ENCODE measurements around the gene CNTNAP5. TPM values are rescaled to one million over a fixed set of nuclear protein-coding genes. Genes with fewer than 3 reads are reported as not detected.
A peak's percentile ranks its signal among the peaks of the same experiment; 100 is the strongest.

The CNTNAP5 gene
- total and polyA plus RNA-seq, 2 of the 8 experiments (the other 6 are each of a cell fraction or from before 2014, with no cell fraction given): 0.11 to 0.76 TPM

GRCh38 chr2:123993728-123994323 lies 31.3 kb upstream of the CNTNAP5 start:
- Histone ChIP-seq H3K27ac (ENCODE audit: low read depth, low read length) (no peak overlapping the region), H2AK5ac (ENCODE audit: low read depth, low read length) (no peak overlapping the region), H3K4me3 (ENCODE audit: extremely low read depth in 1 of 4, insufficient read depth in 2 of 4, low read depth in 3 of 4, low read length in 4 of 4) (no peak overlapping the region), H3K9me3 (ENCODE audit: insufficient read depth in 2 of 2, low read depth in 1 of 2, low read length in 1 of 2) (peaks cover 0 to 6% of the 10 kb centered on the region in 2 experiments; a peak in 1 of 4 replicates), H3K36me3 (ENCODE audit: control insufficient read depth in 2 of 4, insufficient read depth in 4 of 4, low read length in 3 of 4) (no peaks in the 10 kb centered on the region), H3K4me1 (replicated peaks in 1 of 4; ENCODE audit: control insufficient read depth in 3 of 4, insufficient read depth in 4 of 4, low read length in 3 of 4) (no peaks in the 10 kb centered on the region), H4K5ac (ENCODE audit: insufficient read length, low read depth, low read length) (no peak overlapping the region), H2BK120ac (replicated peaks; ENCODE audit: low read depth, low read length) (no peak overlapping the region), H4K91ac (replicated peaks; ENCODE audit: insufficient read length, low read length) (no peak overlapping the region), H3K27me3 (replicated peaks in 1 of 4; ENCODE audit: control insufficient read depth in 3 of 4, extremely low read depth in 1 of 4, insufficient read depth in 3 of 4, low read length in 3 of 4) (no peaks in the 10 kb centered on the region; a peak in 1 of 7 replicates), H3K9ac (replicated peaks in 1 of 4; ENCODE audit: extremely low read depth in 1 of 4, low read depth in 3 of 4, low read length in 3 of 4) (no peak overlapping the region), H3K79me2 (ENCODE audit: control insufficient read depth in 1 of 2, insufficient read depth in 2 of 2, low read length in 2 of 2) (no peaks in the 10 kb centered on the region), H3K14ac (ENCODE audit: insufficient read length) (no peak overlapping the region), H2BK12ac (ENCODE audit: low read depth, low read length) (no peak overlapping the region), H4K20me1 (replicated peaks in 1 of 2; ENCODE audit: control insufficient read depth in 1 of 2, insufficient read depth in 2 of 2, low read length in 2 of 2) (no peaks in the 10 kb centered on the region), H3K79me1 (ENCODE audit: low read depth, low read length) (no peaks in the 10 kb centered on the region), H3K56ac (replicated peaks; ENCODE audit: insufficient read length, low read depth, low read length) (no peak overlapping the region), H4K8ac (ENCODE audit: extremely low read depth, insufficient read depth, low read length) (no peak overlapping the region), H3K4ac (replicated peaks; ENCODE audit: insufficient read length, low read depth, low read length) (no peak overlapping the region), H3K4me2 (ENCODE audit: insufficient read depth in 1 of 2, low read depth in 2 of 2, low read length in 2 of 2) (no peak overlapping the region), H3K23me2 (ENCODE audit: low read depth, low read length) (no peaks in the 10 kb centered on the region), H3K23ac (ENCODE audit: insufficient read length) (no peak overlapping the region), H2AFZ (ENCODE audit: low read length) (no peak overlapping the region), H2BK15ac (ENCODE audit: low read length) (no peak overlapping the region), H3K18ac (ENCODE audit: extremely low read depth, low read length) (no peak overlapping the region), H2BK5ac (ENCODE audit: low read depth, low read length) (no peak overlapping the region), H2BK20ac (ENCODE audit: low read length) (no peak overlapping the region)
- TF ChIP-seq KDM1A (IDR thresholded peaks at IDR 0.05; ENCODE audit: borderline replicate concordance, low read length) (no peak), RAD21 (IDR thresholded peaks at IDR 0.05 in 1 of 2, conservative IDR thresholded peaks at IDR 0.05 in 1 of 2; ENCODE audit: low read depth in 2 of 2, low read length in 2 of 2) (peak; percentile 82 to 83), TCF12 (IDR thresholded peaks at IDR 0.05; ENCODE audit: low read depth, low read length) (0 out of 2 replicates have a peak, but pooled peaks have one; percentile 12), SP1 (IDR thresholded peaks at IDR 0.05; ENCODE audit: low read depth, low read length) (no peak), POU5F1 (IDR thresholded peaks at IDR 0.05; ENCODE audit: low read depth, low read length) (no peak), POLR2AphosphoS5 (IDR thresholded peaks at IDR 0.05; ENCODE audit: low read depth, low read length) (peak; percentile 51; the same call in 1 of the 2 replicates), CREB1 (IDR thresholded peaks at IDR 0.05) (no peak)
- TF ChIP-seq, protein P1, sequence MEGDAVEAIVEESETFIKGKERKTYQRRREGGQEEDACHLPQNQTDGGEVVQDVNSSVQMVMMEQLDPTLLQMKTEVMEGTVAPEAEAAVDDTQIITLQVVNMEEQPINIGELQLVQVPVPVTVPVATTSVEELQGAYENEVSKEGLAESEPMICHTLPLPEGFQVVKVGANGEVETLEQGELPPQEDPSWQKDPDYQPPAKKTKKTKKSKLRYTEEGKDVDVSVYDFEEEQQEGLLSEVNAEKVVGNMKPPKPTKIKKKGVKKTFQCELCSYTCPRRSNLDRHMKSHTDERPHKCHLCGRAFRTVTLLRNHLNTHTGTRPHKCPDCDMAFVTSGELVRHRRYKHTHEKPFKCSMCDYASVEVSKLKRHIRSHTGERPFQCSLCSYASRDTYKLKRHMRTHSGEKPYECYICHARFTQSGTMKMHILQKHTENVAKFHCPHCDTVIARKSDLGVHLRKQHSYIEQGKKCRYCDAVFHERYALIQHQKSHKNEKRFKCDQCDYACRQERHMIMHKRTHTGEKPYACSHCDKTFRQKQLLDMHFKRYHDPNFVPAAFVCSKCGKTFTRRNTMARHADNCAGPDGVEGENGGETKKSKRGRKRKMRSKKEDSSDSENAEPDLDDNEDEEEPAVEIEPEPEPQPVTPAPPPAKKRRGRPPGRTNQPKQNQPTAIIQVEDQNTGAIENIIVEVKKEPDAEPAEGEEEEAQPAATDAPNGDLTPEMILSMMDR (IDR thresholded peaks at IDR 0.05; ENCODE audit: control extremely low read depth in 1 of 3, insufficient read depth in 1 of 3, low read depth in 1 of 3, low read length in 3 of 3): peak; percentile 55 to 73 (median 56)
- 53% methylated on average over 8 of the region's 8 CpGs; no CpG with 5 or more reads in 1 of the 2 experiments for WGBS, 2 experiments (ENCODE audit: extremely low coverage in 1 of 2, insufficient coverage in 1 of 2, insufficient read length in 1 of 2, insufficient replicate concordance in 2 of 2, low coverage in 1 of 2, low lambda C conversion rate in 2 of 2, missing lambda C conversion rate in 1 of 2)
- ChIA-PET POLR2A (ENCODE audit: partially characterized antibody) (no interaction called here), CTCF (ENCODE audit: partially characterized antibody) (interaction anchor here (0.6 to 1.9 kb wide), 10 partner anchors 9 to 1630 kb away, joined by 3 to 6 read pairs (median 3); no protein-coding TSS in a partner anchor)
- DNase-seq (ENCODE audit: low read depth in 1 of 2, low spot score in 2 of 2) (peak; percentile 39 to 53), FAIRE-seq (peak; percentile 66)

Data from H1 (cell line).